Mesangial cell (primary cell): ENCODE measurements around the gene EDEM1. TPM values are rescaled to one million over a fixed set of nuclear protein-coding genes. Genes with fewer than 3 reads are reported as not detected.

Experiments used
- total RNA-seq: library from RNA; depleted of rRNA; stranded (reverse); fragments of >200 nt; gene quantifications from 2 replicates; pipeline ENCODE4 v1.2.3, GENCODE V29; 2015

Gene EDEM1
- total RNA-seq, result 38.0 and 43.5 TPM in 2 replicates

GRCh38 chr3:5187156-5187919, at the start of gene EDEM1:
Gene EDEM1, plus strand, starts transcription at chr3:5187707. Its CDS starts 99 bp downstream, at chr3:5187806.

Other genes with a start within 250 kb of the EDEM1 start
- 99.7 and 113 TPM in 2 replicates for gene BHLHE40, start 208.3 kb upstream of the EDEM1 start, total RNA-seq
- gene ARL8B, start 65.4 kb upstream of the EDEM1 start, total RNA-seq, result 20.9 and 23.1 TPM in 2 replicates